ENCODE measurements around the gene TTC33. TPM values are rescaled to one million over a fixed set of nuclear protein-coding genes. Genes with fewer than 3 reads are reported as not detected.

The TTC33 gene
- total and polyA plus RNA-seq, 2 of the 13 experiments (the other 11 are each of a cell fraction or from before 2014, with no cell fraction given): 4.5 to 20.0 TPM

- CTCF ChIA-PET (ENCODE audit: low intra/inter-chr PET ratio, low total read pairs): no interaction called here
Observed at GRCh38 chr5:40619421-40619820, 136.3 kb downstream of the TTC33 start.

More at GRCh38 chr5:40619421-40619820, 136.3 kb downstream of the TTC33 start:
- in situ Hi-C loops (cut with HindIII; ENCODE audit: extremely low pct_ligation_motif_present, low pct_unique_long_range_greater_than_20kb) (no loop called here), intact Hi-C loops (cut with micrococcal nuclease; ENCODE audit: unreplicated experiment) (no loop called here)
- Histone ChIP-seq H4K20me1 (ENCODE audit: insufficient read depth, low read length) (no peaks in the 10 kb centered on the region), H3K79me2 (ENCODE audit: insufficient read depth, low read length) (no peaks in the 10 kb centered on the region), H3K36me3 (replicated peaks in 1 of 2; ENCODE audit: control insufficient read depth in 1 of 2, insufficient read depth in 2 of 2, low read length in 2 of 2) (no peaks in the 10 kb centered on the region), H3K9ac (ENCODE audit: insufficient read depth, low read depth, low read length) (no peak overlapping the region), H3K9me3 (ENCODE audit: low read length) (no peaks in the 10 kb centered on the region), H3K4me3 (replicated peaks in 1 of 3; ENCODE audit: insufficient read depth in 1 of 3, low read depth in 2 of 3, low read length in 3 of 3) (no peak overlapping the region), H3K4me2 (ENCODE audit: low read depth, low read length) (no peak overlapping the region), H2AFZ (ENCODE audit: low read length) (no peak overlapping the region), H3K27me3 (ENCODE audit: control insufficient read depth in 1 of 2, insufficient read depth in 2 of 2, low read length in 2 of 2) (no peaks in the 10 kb centered on the region), H3K27ac (ENCODE audit: extremely low read length, insufficient read depth, low read length) (no peak overlapping the region), H3K4me1 (ENCODE audit: insufficient read depth, low read length) (no peaks in the 10 kb centered on the region)
- 4% methylated on average over 1 of the region's 1 CpG for WGBS (ENCODE audit: low lambda C conversion rate)
- FAIRE-seq (no peak), ATAC-seq (no peak), DNase-seq (ENCODE audit: low spot score) (no peak)
- POLR2A ChIA-PET: no interaction called here
- no TSS peak for BruUV-seq (replicated peaks)
- TF ChIP-seq ZNF614 (CRISPR knock-in tag; IDR thresholded peaks at IDR 0.05; ENCODE audit: borderline replicate concordance) (no peak), ZNF33A (CRISPR knock-in tag; IDR thresholded peaks at IDR 0.05; ENCODE audit: borderline replicate concordance) (no peak), ZNF543 (CRISPR knock-in tag; IDR thresholded peaks at IDR 0.05) (no peak), ZSCAN20 (CRISPR knock-in tag; IDR thresholded peaks at IDR 0.05; ENCODE audit: borderline replicate concordance) (no peak), IRF9 (CRISPR knock-in tag; IDR thresholded peaks at IDR 0.05; ENCODE audit: borderline replicate concordance) (no peak), KMT2A (CRISPR knock-in tag; IDR thresholded peaks at IDR 0.05) (no peak), MATR3 (CRISPR knock-in tag; IDR thresholded peaks at IDR 0.05) (no peak)
- TF ChIP-seq, protein P1, sequence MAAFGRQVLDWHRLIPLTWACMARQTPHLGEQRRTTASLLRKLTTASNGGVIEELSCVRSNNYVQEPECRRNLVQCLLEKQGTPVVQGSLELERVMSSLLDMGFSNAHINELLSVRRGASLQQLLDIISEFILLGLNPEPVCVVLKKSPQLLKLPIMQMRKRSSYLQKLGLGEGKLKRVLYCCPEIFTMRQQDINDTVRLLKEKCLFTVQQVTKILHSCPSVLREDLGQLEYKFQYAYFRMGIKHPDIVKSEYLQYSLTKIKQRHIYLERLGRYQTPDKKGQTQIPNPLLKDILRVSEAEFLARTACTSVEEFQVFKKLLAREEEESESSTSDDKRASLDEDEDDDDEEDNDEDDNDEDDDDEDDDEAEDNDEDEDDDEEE (CRISPR knock-in tag; IDR thresholded peaks at IDR 0.05): no peak
- TF ChIP-seq, protein P2, sequence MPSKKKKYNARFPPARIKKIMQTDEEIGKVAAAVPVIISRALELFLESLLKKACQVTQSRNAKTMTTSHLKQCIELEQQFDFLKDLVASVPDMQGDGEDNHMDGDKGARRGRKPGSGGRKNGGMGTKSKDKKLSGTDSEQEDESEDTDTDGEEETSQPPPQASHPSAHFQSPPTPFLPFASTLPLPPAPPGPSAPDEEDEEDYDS (CRISPR knock-in tag; IDR thresholded peaks at IDR 0.05): no peak
